Neuron (in vitro differentiated cells): Measurements from ENCODE around the gene FAM237B.

Experiments used
- H2AFZ ChIP-seq: one replicate; pipeline ENCODE4 v1.6.1; 2013; ENCODE audit warnings: low read depth, mild to moderate bottlenecking, inconsistent platforms, low read length, moderate library complexity
- H3K27me3 ChIP-seq: one replicate; pipeline ENCODE4 v1.6.1; 2013; ENCODE audit warnings: low read length; ENCODE audit not compliant: insufficient read depth
- H3K36me3 ChIP-seq: one replicate; pipeline ENCODE4 v1.6.1; 2013; ENCODE audit warnings: low read length; ENCODE audit not compliant: insufficient read depth
- H3K4me1 ChIP-seq: one replicate; pipeline ENCODE4 v1.6.1; 2013; ENCODE audit warnings: low read length; ENCODE audit not compliant: insufficient read depth
- H3K4me3 ChIP-seq: 2 replicates; pipeline ENCODE4 v1.5.1; 2013; ENCODE audit warnings: mild to moderate bottlenecking, low read length, moderate library complexity
- H3K9me3 ChIP-seq: one replicate; pipeline ENCODE4 v1.6.1; 2013; ENCODE audit warnings: low read length

Gene FAM237B

DNA sequence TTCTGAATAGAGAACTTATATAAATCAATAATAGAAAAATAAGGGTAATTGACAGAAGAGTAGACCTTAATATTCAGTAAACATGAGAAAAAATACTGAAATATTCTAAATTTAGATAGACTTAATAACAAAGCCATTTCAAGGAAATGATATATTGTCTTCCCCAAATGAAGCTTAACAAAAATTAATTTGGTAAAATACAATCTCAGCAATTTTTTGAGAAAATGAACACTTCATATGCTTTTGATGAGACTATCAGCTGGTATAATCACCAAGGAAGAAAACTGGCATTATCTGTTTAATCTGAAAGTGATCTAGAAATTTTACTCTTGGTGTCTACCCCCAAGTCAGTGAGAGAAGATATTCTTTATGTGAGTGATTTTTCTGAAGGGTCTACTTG lies 1.7 kb upstream of the FAM237B start:
- Histone ChIP-seq H3K27me3 (peaks cover 35% of the 10 kb centered on the region), H3K4me3 (no peak overlapping the region)

DNA sequence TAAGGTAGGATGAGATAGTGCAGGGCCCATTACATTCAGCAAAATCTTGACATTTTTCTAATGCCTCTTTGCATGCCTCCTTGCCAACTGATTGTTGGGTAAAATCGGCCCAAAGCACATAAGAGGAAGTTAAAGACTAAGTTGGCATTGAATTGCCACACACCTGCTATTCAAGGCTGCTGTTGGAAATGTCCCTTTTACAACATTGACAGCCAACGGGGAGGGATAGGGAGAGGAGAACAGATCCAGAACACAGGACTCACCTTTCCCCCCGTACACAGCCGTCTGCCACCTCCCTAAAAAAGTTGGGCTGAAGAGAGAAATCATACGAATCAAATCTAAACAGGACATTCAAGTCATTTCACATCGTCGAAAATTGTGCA lies 695 bp downstream of the FAM237B start:
- H3K36me3 ChIP-seq: no peaks in the 10 kb centered on the region
- H3K27me3 ChIP-seq: peaks cover 35% of the 10 kb centered on the region
- H3K9me3 ChIP-seq: peaks cover 10% of the 10 kb centered on the region
- H3K4me1 ChIP-seq: no peaks in the 10 kb centered on the region
- H2AFZ ChIP-seq: peak overlapping the region; percentile 76
- H3K4me3 ChIP-seq: no peak overlapping the region

More for the DNA sequence above, 1.7 kb upstream of the FAM237B start:
- Histone ChIP-seq H2AFZ (no peak overlapping the region), H3K9me3 (peaks cover 10% of the 10 kb centered on the region), H3K4me1 (no peaks in the 10 kb centered on the region), H3K36me3 (no peaks in the 10 kb centered on the region)

- no peak overlapping the region for H3K4me3 ChIP-seq
- H2AFZ ChIP-seq: no peak overlapping the region
- peaks cover 10% of the 10 kb centered on the region for H3K9me3 ChIP-seq
- no peaks in the 10 kb centered on the region for H3K36me3 ChIP-seq
- H3K27me3 ChIP-seq: peaks cover 35% of the 10 kb centered on the region
- H3K4me1 ChIP-seq: no peaks in the 10 kb centered on the region
Observed at GRCh38 chr7:90320014-90320413, 1.1 kb downstream of the FAM237B start.

DNA sequence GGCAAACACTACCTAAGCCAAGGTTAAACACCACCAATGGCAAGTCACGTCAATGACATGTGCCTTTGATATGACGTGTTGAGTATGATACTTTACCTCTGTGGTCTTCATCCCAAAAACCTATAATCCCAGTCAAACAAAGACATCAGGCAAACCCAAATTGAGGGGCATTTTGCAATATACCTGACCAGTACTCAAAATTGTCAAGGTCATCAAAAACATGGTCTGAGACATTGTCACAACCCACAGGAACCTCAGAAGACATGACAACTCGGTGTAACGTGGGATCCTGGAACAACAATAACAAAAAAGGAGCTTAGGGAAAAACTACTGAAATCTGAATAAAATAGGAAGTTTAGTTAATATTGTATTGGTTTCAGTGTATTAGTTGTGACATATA lies 7.2 kb downstream of the FAM237B start:
- Histone ChIP-seq H3K36me3 (no peaks in the 10 kb centered on the region), H3K9me3 (no peaks in the 10 kb centered on the region), H2AFZ (no peak overlapping the region), H3K27me3 (no peaks in the 10 kb centered on the region), H3K4me3 (no peak overlapping the region), H3K4me1 (no peaks in the 10 kb centered on the region)

GRCh38 chr7:90312745-90313144 lies 8.4 kb downstream of the FAM237B start:
- Histone ChIP-seq H3K4me3 (no peak overlapping the region), H2AFZ (no peak overlapping the region), H3K27me3 (no peaks in the 10 kb centered on the region), H3K4me1 (no peaks in the 10 kb centered on the region), H3K36me3 (no peaks in the 10 kb centered on the region), H3K9me3 (no peaks in the 10 kb centered on the region)

- Histone ChIP-seq H3K27me3 (no peaks in the 10 kb centered on the region), H3K4me1 (no peaks in the 10 kb centered on the region), H3K36me3 (no peaks in the 10 kb centered on the region), H2AFZ (no peak overlapping the region), H3K4me3 (no peak overlapping the region), H3K9me3 (no peaks in the 10 kb centered on the region)
Observed at GRCh38 chr7:90311175-90311574, 9.9 kb downstream of the FAM237B start.

DNA sequence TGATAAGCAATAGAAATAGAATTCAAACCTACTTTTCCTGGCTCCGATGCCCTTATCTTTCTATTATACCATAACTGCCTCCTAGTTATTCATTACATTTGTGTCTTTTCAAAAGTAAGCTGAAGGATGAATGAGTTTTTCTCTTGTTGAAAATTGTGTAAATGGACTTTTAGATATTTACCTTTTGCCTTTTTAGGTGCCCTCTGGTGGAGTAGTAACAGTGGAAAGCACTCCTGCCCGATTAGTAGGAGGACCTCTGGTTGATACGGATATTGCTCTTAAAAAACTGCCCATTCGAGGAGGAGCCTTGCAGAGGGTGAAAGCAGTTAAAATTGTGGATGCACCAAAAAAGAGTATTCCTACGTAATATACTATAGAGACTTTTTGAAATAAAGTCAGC lies 11.2 kb downstream of the FAM237B start:
- no peaks in the 10 kb centered on the region for H3K9me3 ChIP-seq
- H2AFZ ChIP-seq: no peak overlapping the region
- H3K27me3 ChIP-seq: no peaks in the 10 kb centered on the region
- no peaks in the 10 kb centered on the region for H3K4me1 ChIP-seq
- no peaks in the 10 kb centered on the region for H3K36me3 ChIP-seq
- no peak overlapping the region for H3K4me3 ChIP-seq

- H2AFZ ChIP-seq: no peak overlapping the region
- no peaks in the 10 kb centered on the region for H3K4me1 ChIP-seq
- no peak overlapping the region for H3K4me3 ChIP-seq
- H3K9me3 ChIP-seq: no peaks in the 10 kb centered on the region
- no peaks in the 10 kb centered on the region for H3K36me3 ChIP-seq
- no peaks in the 10 kb centered on the region for H3K27me3 ChIP-seq
Observed at GRCh38 chr7:90303241-90303640, 17.9 kb downstream of the FAM237B start.

DNA sequence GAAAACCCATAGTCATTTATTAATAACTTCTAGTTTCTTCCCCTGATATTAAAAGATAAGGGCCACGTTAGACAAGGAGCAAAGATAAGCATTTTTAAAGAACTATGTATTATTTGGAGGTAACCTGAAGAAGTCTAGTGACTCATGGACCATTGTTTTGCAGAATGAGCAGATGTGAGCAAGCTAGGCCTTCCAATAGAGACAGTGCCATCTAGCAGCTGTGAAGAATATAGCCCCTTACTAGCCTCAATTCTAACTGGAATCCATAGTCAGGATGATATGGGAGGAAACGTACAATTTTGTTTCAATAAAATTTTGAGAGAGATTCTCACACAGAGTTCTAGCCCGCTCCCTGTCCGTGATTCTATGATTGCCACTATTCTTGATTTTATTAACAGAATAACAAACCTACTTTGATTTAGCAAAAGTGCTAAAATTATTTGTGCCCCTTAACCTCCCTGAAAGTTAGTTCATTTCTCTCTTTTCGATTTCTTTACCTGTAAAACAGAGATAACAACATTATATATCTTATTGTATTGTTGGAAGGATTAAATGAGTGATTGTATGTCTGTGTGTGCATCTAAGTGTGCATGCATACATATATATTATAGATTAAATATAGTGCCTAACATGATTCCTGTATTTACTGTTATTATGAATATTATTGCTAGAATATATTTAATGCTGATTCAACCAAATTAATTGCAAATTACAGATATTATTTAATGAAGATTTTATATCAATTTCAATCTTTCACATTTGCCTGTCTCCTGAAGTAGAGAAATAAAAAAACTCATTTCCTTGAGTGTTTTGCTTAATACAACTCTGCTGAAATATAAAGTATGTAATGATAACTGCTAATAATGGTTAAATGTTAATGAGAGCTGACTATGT lies 22.7 kb downstream of the FAM237B start:
- H3K27me3 ChIP-seq: no peaks in the 10 kb centered on the region
- no peaks in the 10 kb centered on the region for H3K36me3 ChIP-seq
- no peak overlapping the region for H3K4me3 ChIP-seq
- no peaks in the 10 kb centered on the region for H3K4me1 ChIP-seq
- peaks cover 2% of the 10 kb centered on the region for H3K9me3 ChIP-seq
- peak overlapping the region; percentile 46 for H2AFZ ChIP-seq

DNA sequence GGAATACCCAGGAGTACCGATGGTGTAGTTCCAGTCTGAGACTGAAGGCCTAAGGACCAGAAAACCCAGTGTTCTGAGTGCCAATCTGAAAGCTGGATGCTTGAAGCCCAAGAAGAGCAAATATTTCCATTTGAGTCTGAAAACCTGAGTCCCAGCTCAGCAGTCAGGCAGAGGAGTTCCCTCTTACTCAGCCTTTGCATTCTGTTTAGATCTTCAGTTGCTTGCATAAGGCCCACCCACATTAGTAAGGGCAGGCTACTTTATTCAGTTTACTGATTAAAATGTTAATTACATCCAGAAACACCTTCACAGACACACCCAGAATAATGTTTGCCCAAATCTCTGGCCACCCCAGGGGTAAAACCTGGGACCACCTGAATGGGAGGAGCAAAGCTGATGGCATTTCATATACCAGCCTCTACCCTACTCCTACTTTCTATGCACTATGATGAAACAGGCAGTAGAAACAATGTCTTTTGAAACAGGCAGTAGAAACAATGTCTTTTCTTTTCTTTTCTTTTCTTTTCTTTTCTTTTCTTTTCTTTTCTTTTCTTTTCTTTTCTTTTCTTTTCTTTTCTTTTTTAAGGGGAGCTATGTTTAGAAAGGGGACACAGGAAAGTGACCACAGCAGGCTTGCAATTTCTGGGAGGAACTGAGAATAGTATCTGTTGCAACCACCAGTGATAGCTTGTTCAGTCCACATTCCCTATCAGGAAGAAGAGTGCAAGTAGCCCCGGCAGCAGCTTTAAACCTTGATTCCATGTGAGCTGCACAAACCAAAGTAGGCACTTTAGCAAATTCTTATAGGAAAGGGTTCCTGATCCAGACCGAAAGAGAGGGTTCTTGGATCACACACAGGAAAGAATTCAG lies 30.6 kb downstream of the FAM237B start:
- no peak overlapping the region for H3K4me3 ChIP-seq
- no peaks in the 10 kb centered on the region for H3K36me3 ChIP-seq
- no peak overlapping the region for H2AFZ ChIP-seq
- H3K4me1 ChIP-seq: no peaks in the 10 kb centered on the region
- peaks cover 2% of the 10 kb centered on the region for H3K9me3 ChIP-seq
- H3K27me3 ChIP-seq: no peaks in the 10 kb centered on the region

GRCh38 chr7:90288154-90288553 lies 33.0 kb downstream of the FAM237B start:
- Histone ChIP-seq H3K9me3 (no peaks in the 10 kb centered on the region), H2AFZ (no peak overlapping the region), H3K27me3 (no peaks in the 10 kb centered on the region), H3K4me1 (no peaks in the 10 kb centered on the region), H3K4me3 (no peak overlapping the region), H3K36me3 (no peaks in the 10 kb centered on the region)

- Histone ChIP-seq H3K9me3 (no peaks in the 10 kb centered on the region), H3K27me3 (no peaks in the 10 kb centered on the region)
Observed at GRCh38 chr7:90276033-90276728, 44.9 kb downstream of the FAM237B start.

GRCh38 chr7:90274161-90274560 lies 46.9 kb downstream of the FAM237B start:
- Histone ChIP-seq H2AFZ (no peak overlapping the region), H3K27me3 (no peaks in the 10 kb centered on the region), H3K4me1 (no peaks in the 10 kb centered on the region), H3K4me3 (no peak overlapping the region), H3K36me3 (no peaks in the 10 kb centered on the region), H3K9me3 (no peaks in the 10 kb centered on the region)

More at GRCh38 chr7:90276033-90276728, 44.9 kb downstream of the FAM237B start:
- no peak overlapping the region for H2AFZ ChIP-seq
- no peaks in the 10 kb centered on the region for H3K36me3 ChIP-seq
- H3K4me1 ChIP-seq: no peaks in the 10 kb centered on the region
- H3K4me3 ChIP-seq: no peak overlapping the region
